H54 (cell line): ENCODE measurements around the gene TXNDC11.
A peak's percentile ranks its signal among the peaks of the same experiment; 100 is the strongest.
"Not testable (repeated sequence)": the region's sequence is repeated elsewhere in the genome, so short reads cannot be mapped to it uniquely, and the experiment has no call there.

Source experiments
- DNase-seq: peaks from one replicate; pipeline ENCODE4 v3.0.0; 2011; ENCODE audit warnings: low spot score, mixed read lengths; ENCODE audit not compliant: insufficient read length
- FAIRE-seq: peaks from 3 replicates; lab custom pipeline; 2011; peaks lifted over from hg19 to GRCh38; lab: Jason Lieb, UNC
- POLR2A ChIP-seq: IDR thresholded peaks from 2 replicates; pipeline ENCODE4 v1.6.1; 2011; ENCODE audit warnings: low read depth, mild to moderate bottlenecking, low read length

The TXNDC11 gene, protein sequence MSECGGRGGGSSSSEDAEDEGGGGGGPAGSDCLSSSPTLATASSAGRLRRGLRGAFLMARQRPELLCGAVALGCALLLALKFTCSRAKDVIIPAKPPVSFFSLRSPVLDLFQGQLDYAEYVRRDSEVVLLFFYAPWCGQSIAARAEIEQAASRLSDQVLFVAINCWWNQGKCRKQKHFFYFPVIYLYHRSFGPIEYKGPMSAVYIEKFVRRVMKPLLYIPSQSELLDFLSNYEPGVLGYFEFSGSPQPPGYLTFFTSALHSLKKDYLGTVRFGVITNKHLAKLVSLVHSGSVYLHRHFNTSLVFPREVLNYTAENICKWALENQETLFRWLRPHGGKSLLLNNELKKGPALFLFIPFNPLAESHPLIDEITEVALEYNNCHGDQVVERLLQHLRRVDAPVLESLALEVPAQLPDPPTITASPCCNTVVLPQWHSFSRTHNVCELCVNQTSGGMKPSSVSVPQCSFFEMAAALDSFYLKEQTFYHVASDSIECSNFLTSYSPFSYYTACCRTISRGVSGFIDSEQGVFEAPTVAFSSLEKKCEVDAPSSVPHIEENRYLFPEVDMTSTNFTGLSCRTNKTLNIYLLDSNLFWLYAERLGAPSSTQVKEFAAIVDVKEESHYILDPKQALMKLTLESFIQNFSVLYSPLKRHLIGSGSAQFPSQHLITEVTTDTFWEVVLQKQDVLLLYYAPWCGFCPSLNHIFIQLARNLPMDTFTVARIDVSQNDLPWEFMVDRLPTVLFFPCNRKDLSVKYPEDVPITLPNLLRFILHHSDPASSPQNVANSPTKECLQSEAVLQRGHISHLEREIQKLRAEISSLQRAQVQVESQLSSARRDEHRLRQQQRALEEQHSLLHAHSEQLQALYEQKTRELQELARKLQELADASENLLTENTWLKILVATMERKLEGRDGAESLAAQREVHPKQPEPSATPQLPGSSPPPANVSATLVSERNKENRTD

DNA sequence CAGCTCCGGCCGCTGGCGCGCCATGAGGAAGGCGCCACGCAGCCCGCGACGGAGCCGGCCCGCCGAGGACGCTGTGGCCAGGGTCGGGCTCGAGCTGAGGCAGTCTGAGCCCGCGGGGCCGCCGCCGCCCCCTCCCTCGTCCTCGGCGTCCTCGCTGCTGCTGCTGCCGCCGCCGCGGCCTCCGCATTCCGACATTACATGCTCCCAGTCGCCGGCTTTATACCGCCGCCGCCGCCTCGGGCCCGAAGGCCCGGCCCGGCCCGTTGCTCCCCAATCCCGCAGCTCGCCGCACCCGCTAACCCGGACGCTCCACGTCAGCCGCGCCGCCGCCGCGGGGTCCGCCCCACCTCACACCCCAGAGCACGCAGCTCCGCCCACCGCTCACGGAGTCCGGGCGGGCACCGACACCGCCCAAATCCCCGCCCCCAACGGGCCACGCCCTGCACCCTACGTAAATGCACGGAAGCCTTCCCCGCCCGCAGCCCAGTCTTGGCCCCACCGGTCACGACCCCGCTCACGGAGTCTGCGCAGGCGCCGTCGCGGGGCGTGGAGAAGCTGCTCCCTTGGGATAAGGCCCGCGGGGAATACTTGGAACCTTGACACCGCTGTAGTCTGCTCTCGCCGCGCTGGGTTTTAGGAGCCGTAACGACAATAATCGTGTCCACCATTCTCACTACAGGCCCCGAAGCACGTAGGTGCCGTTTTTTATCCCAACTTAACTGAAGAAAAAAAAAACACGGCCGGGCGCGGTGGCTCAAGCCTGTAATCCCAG lies at the start of gene TXNDC11:
TXNDC11 (minus strand) TSS at position 322 of the 772 bp plus-strand sequence; CDS start at position 195, 127 bp downstream.
- DNase-seq (peak; percentile 87), FAIRE-seq (peak; percentile 20)
- peak; percentile 64 for TF ChIP-seq POLR2A

DNA sequence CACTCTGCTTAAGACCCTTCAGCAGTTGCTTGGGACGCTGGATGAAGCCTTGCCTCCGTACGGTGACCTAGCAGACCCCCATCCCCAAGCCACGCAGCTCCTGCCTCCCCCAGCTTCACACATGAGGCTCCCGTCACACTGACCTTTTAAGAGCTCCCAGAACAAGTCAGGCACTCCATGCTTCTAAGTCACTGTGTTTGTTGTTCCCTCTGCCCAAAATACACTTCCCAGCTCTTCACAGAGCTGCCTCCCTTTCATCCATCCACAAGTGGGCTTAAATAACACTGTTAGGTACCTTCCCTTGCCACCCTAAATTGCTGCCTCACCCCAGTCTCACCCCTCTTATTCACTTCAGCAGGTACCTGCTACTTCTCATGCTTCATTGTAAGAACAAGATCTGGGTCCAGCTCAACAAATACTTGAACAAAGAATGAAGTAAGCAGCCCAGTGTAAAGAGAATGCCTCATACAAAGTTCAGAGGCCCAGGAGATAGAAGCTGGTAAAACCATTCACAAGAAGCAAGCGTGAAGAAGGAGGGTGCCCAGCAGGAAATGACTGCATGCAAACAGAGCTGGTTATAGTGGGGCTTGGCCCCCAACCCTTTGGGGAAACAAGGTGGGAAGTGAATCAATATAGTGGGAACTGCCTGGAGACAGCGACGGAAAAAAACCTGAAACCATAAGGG lies 48.6 kb upstream of the TXNDC11 start:
- FAIRE-seq (no peak), DNase-seq (no peak)
- no peak for TF ChIP-seq POLR2A

DNA sequence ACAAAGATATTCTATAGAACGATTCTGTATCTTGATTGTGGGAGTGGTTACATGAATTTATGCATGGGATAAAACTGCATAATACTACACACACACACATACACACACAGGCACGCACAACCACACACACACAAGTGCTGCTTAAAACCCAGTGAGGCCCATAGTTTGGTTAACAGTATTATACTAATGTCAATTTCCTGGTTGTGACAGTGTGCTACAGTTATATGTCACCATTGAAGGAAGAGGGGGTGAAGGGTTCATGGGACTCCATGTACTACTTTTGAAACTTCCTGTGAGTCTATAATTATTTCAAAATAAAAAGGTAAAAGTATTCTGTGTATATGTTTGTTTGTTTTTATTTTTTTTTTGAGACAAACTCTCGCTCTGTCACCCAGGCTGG lies 46.3 kb upstream of the TXNDC11 start:
- DNase-seq (no peak), FAIRE-seq (no peak)
- no peak for TF ChIP-seq POLR2A

DNA sequence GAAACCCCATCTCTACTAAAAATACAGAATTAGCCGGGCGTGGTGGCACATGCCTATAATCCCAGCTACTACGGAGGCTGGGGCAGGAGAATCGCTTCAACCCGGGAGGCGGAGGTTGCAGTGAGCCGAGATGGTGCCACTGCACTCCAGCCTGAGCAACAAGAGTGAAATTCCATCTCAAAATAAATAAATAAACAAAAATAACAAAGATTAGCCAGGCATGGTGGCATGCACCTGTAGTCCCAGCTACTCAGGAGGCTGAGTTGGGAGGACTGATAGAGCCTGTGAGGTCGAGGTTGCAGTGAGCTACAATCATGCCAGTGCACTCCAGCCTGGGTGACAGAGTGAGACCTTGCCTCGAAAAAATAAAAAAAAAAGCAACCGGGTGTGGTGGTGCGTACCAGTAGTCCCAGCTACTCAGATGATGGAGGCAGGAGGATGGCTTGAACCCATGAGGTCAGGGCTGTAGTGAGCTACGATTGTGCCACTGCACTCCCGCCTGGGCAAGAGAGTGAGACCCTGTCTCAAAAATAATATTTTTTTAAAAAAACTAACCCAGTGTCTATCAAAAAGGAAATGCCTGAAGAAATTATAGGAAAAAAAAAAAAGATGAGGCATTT lies 42.4 kb upstream of the TXNDC11 start:
- DNase-seq, FAIRE-seq: not testable (repeated sequence)

DNA sequence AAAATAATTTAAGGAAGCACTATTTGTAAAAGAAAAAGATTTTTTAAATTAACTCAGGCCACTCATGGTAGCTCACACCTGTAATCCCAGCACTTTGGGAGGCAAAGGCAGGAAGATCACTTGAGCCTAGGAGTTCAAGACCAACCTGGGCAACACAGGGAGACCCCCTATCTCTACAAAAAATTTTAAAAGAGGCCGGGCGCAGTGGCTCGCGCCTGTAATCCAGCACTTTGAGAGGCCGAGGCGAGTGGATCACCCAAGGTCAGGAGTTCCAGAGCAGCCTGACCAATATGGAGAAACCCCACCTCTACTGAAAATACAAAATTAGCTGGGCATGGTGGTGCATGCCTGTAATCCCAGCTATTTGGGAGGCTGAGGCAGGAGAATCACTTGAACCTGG lies 41.7 kb upstream of the TXNDC11 start:
- DNase-seq, FAIRE-seq: not testable (repeated sequence)

DNA sequence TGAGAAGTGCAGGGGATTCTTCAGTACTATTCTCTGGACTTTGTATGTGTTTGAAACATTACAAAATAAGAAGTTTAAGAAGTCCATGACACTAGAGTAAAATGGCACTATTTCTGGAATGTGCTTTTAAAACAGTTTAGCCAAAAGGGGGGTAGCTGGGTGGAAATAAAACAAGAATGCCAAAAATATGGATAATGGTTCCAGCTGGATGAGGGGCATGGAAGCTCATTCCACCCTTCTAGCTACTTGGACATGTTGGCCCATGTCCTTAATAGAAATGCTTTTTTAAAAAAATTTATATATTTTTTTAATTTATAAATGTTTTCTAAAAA lies 41.3 kb upstream of the TXNDC11 start:
- no peak for FAIRE-seq
- DNase-seq, result no peak
- TF ChIP-seq POLR2A, result no peak

DNA sequence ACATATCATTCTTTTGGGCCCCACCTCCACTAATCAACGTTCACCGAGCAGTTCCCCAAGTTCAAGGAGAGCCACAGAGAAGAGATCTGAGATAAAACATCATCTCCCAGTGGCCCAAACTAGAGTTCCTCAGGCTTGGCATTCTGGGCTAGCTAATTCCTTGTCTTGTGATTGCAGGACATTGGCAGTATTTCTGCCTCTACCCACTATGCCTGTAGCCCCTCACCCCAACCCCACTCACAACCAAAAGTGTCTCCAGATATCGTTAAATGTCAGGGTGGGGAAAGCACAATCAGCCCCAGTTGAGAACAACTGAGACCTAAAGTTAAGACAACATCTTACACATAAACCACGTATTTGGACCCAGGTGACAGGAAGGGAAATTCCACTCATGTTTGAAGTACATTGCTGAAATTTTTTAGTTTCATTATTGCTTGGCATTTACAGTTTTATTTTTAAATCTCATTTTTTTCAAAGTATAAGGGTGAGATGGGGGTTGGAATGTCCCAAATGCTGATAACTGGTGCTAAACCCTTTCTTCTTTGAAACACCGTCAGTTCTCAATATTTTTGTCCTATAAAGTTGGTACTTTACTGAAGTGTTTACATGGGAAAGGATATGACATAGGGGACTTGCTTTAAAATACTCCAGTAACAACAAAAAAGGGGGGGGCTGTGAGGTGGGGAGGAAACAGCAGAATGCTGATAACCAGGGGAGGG lies 40.8 kb upstream of the TXNDC11 start:
- FAIRE-seq, result no peak
- DNase-seq, result no peak
- no peak for TF ChIP-seq POLR2A

DNA sequence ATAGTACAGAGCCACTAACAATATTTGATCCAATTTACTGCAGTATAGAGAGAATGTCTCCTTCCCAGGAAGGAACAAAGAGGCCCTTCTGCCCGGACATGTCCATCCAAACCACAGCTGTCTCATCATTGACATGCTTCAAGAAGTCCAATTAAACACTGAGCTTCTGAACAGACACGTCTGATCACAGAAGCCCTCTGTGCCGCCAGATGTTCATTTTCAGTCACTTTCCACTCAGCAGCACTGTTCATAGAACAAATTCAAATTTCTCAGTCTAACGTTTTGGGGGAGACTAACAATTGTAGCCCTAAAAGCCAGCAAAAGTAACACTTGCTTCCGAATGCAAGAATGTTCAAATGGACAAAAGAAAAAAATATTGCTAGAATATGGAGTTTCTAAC lies 39.1 kb upstream of the TXNDC11 start:
- DNase-seq, result no peak
- FAIRE-seq, result no peak
- no peak for TF ChIP-seq POLR2A

DNA sequence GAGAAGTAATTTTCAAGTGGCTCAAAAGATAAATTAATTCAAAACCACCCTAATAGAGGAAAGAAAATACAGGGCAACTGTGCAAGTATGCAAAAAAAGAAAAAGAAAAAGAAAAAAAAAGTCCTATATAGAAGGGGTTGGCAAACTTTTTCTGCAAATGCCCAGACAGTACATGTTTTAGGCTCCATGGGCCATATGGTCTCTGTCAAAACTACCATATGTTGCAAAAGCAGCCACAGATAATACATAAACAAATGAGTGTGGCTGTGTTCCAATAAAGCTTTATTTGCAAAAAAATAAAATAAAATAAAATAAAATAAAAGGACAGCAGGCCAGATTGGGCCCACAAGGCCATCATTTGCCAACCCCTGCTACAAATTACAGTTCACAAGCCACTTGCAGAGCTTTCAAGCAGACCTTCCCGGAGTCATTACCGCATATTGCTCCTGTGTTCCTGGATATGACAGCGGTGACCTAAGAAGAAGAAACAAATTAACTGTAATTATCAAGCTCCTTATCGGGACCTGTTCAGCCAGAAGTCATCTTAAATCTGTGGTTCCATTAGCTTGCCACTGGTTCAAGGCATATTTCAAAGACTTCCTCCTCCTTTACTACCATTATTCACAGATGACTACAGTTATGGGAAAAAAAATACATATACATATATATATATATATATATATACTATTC lies 38.5 kb upstream of the TXNDC11 start:
- no peak for TF ChIP-seq POLR2A
- FAIRE-seq, result no peak
- no peak for DNase-seq

DNA sequence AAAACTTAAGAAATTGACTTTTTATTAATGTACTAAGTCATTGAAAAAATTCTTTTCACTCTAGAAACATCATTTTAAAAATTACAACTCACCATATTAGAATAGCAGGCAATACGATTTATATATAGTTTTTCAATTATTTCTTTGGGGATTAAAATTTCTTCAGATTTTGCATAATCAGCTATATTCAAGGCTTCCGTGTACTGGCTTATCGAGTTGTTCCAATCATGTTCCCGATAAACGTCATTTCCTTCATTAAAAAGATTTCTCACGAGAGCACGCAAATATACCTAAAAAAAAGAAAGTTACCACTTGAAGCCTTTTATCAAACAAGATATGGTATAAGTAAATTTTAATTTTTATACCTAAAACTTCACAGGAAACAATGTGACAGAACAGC lies 36.4 kb upstream of the TXNDC11 start:
- DNase-seq (no peak), FAIRE-seq (no peak)
- no peak for TF ChIP-seq POLR2A

DNA sequence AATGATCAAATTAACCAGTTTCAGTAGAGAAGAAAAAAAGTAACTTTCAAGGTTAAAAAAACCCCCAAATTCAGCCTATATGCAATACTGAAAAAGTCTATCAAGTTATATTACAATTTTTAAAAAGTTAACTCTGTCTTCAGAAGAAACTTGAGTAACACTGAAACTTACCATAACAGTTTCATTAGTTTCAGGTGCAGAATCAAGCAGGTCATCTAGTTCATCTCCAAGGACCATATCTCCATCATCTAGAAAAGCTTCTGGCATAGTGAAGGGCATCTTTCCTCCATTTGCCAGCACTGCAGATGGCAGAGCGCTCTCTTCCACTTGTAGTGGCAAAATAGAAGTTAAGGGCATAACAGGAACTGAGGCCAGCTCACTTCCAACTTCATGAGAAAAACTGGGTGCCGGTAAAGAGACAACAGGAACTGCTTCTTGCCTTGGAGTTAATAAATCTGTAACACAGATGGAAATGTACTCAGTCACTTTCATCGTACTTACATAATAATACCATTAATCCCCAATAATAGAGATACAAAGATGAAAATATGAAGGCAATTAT lies 31.5 kb upstream of the TXNDC11 start:
- TF ChIP-seq POLR2A, result no peak
- no peak for FAIRE-seq
- no peak for DNase-seq
